B cell (primary cell): ENCODE measurements around the gene MICAL3. TPM values are rescaled to one million over a fixed set of nuclear protein-coding genes. Genes with fewer than 3 reads are reported as not detected.

Experiments
- ATAC-seq: fragments of 200-7000 bp; cut with Tn5 transposase; one replicate; pipeline ENCODE4 v1.10.0; 2021; ENCODE audit warnings: low read depth, mild to moderate bottlenecking, moderate number of reproducible peaks, moderate library complexity
- CTCF ChIA-PET: fragments of 350-600 bp; sonication (Branson Sonifier 250); formaldehyde crosslinking; loops from one replicate; lab custom pipeline; 2021; ENCODE audit warnings: antibody characterized with exemption, inconsistent platforms; lab: Charles Lee
- POLR2A ChIA-PET: fragments of 350-600 bp; sonication (Branson Sonifier 250); formaldehyde crosslinking; loops from one replicate; lab custom pipeline; 2021; ENCODE audit warnings: antibody characterized with exemption; lab: Charles Lee
- DNase-seq: peaks from one replicate; pipeline ENCODE4 v3.0.0; 2013
- H2AFZ ChIP-seq: 2 replicates; pipeline ENCODE4 v1.6.1; 2012; ENCODE audit warnings: mild to moderate bottlenecking, low read depth, low read length; ENCODE audit not compliant: insufficient read depth, poor library complexity, severe bottlenecking
- H3K27ac ChIP-seq, 2 donors: 1 replicate in 1 of 2; 2 replicates in 1 of 2; pipeline ENCODE4 v1.5.1; 2012 to 2013; ENCODE audit warnings: low read length in 2 of 2, mild to moderate bottlenecking in 2 of 2, moderate library complexity in 1 of 2
- H3K27me3 ChIP-seq, 4 experiments: fragments of 200-600 bp in 1 of 4; sonication (generic) in 1 of 4; replicated peaks in 1 of 4; 1 replicate in 2 of 4; 2 replicates in 2 of 4; pipeline versions ENCODE4 v1.6.1 to v1.7.0; 2013 to 2016; ENCODE audit warnings: low read length in 3 of 4, mild to moderate bottlenecking in 2 of 4, mixed read lengths in 1 of 4, moderate library complexity in 1 of 4; ENCODE audit not compliant: insufficient read depth in 4 of 4, control insufficient read depth in 3 of 4; ENCODE audit errors: control extremely low read depth in 1 of 4
- H3K36me3 ChIP-seq, 2 experiments: replicated peaks in 1 of 2; 1 replicate in 1 of 2; 2 replicates in 1 of 2; pipeline versions ENCODE4 v1.6.1 to v1.7.1; 2013; ENCODE audit warnings: low read length in 1 of 2; ENCODE audit not compliant: insufficient read depth in 2 of 2, control insufficient read depth in 1 of 2; ENCODE audit errors: control extremely low read depth in 1 of 2, extremely low read depth in 1 of 2
- H3K4me1 ChIP-seq, 2 donors: fragments of 200-600 bp in 1 of 2; sonication (generic) in 1 of 2; 1 replicate in 1 of 2; 2 replicates in 1 of 2; pipeline versions ENCODE4 v1.5.1 to v1.6.1; 2013 to 2017; ENCODE audit warnings: low read length in 2 of 2; ENCODE audit not compliant: control insufficient read depth in 2 of 2, insufficient read depth in 2 of 2
- H3K4me2 ChIP-seq: replicated peaks from 2 replicates; pipeline ENCODE3; 2012; ENCODE audit warnings: mild to moderate bottlenecking, low read depth, low read length; ENCODE audit not compliant: poor library complexity, severe bottlenecking
- H3K4me3 ChIP-seq, 5 experiments: fragments of 200-600 bp in 1 of 5; sonication (generic) in 1 of 5; 1 replicate in 3 of 5; 2 replicates in 2 of 5; pipeline versions ENCODE4 v1.5.1 to v1.7.0; 2011 to 2016; ENCODE audit warnings: low read length in 4 of 5, mild to moderate bottlenecking in 4 of 5, low read depth in 2 of 5, control low read depth in 1 of 5, moderate library complexity in 1 of 5; ENCODE audit not compliant: insufficient read depth in 1 of 5; ENCODE audit errors: control extremely low read depth in 1 of 5, extremely low read depth in 1 of 5
- H3K79me2 ChIP-seq: fragments of 200-600 bp; sonication (generic); one replicate; pipeline ENCODE4 v1.6.0; 2016; ENCODE audit warnings: low read length; ENCODE audit not compliant: control insufficient read depth, insufficient read depth
- H3K9ac ChIP-seq: fragments of 200-600 bp; sonication (generic); 2 replicates; pipeline ENCODE4 v1.6.1; 2017; ENCODE audit warnings: mild to moderate bottlenecking, low read length, moderate library complexity
- H3K9me3 ChIP-seq, 3 donors: one replicate each; pipeline versions ENCODE4 v1.6.1 to v1.7.1; 2013; ENCODE audit warnings: low read length in 2 of 3; ENCODE audit not compliant: control insufficient read depth in 2 of 3, insufficient read depth in 1 of 3; ENCODE audit errors: control extremely low read depth in 1 of 3
- H4K20me1 ChIP-seq: 2 replicates; pipeline ENCODE4 v1.6.0; 2012; ENCODE audit warnings: mild to moderate bottlenecking, low read length; ENCODE audit not compliant: insufficient read depth, control insufficient read depth, poor library complexity, severe bottlenecking
- H3K27ac Mint-ChIP-seq: one replicate; pipeline ENCODE4 v1.8.0; 2021; ENCODE audit warnings: mixed read lengths
- H3K27me3 Mint-ChIP-seq: one replicate; pipeline ENCODE4 v1.8.0; 2021; ENCODE audit warnings: mixed read lengths
- H3K4me1 Mint-ChIP-seq: one replicate; pipeline ENCODE4 v1.8.0; 2021; ENCODE audit warnings: mixed read lengths
- H3K4me3 Mint-ChIP-seq: one replicate; pipeline ENCODE4 v1.8.0; 2021; ENCODE audit warnings: mixed read lengths
- H3K9me3 Mint-ChIP-seq: one replicate; pipeline ENCODE4 v1.8.0; 2022; ENCODE audit warnings: mixed read lengths; ENCODE audit not compliant: insufficient read depth
- CTCF ChIP-seq: fragments of 200-600 bp; IDR thresholded peaks from one replicate; pipeline ENCODE4 v1.8.0; 2022; ENCODE audit warnings: antibody characterized with exemption, mild to moderate bottlenecking
- EZH2 ChIP-seq: IDR thresholded peaks from 2 replicates; pipeline ENCODE4 v1.6.1; 2012; ENCODE audit warnings: borderline replicate concordance, low read depth, mild to moderate bottlenecking, moderate library complexity, low read length; ENCODE audit not compliant: insufficient read depth, poor library complexity, severe bottlenecking
- WGBS: methylation state at CpG from one replicate; pipeline ENCODE4 v1.1.5; 2013; ENCODE audit warnings: missing lambda C conversion rate; ENCODE audit not compliant: insufficient coverage; 5-methylcytosine and 5-hydroxymethylcytosine counted together
- intact Hi-C: fragments of 100-400 bp; cut with micrococcal nuclease; formaldehyde crosslinking; loops from one replicate; pipeline ENCODE4 v1.10.0; 2022
- polyA plus RNA-seq: library from polyadenylated mRNA; depleted of rRNA; stranded (reverse); fragments of >200 nt; gene quantifications from 2 replicates; pipeline ENCODE4 v1.2.3, GENCODE V29; 2012
- total RNA-seq, 2 donors: library from RNA; stranded (reverse); fragments of 120-200 nt in 1 of 2; gene quantifications; 1 replicate in 1 of 2; 2 replicates in 1 of 2; pipeline versions ENCODE4 v1.2.3 to v1.2.4, GENCODE V29; 2013 to 2022

The MICAL3 gene
- total and polyA plus RNA-seq, 2 donors (not counting 1 experiment from before 2014, with no cell fraction given) = 50.5 to 253 TPM

DNA sequence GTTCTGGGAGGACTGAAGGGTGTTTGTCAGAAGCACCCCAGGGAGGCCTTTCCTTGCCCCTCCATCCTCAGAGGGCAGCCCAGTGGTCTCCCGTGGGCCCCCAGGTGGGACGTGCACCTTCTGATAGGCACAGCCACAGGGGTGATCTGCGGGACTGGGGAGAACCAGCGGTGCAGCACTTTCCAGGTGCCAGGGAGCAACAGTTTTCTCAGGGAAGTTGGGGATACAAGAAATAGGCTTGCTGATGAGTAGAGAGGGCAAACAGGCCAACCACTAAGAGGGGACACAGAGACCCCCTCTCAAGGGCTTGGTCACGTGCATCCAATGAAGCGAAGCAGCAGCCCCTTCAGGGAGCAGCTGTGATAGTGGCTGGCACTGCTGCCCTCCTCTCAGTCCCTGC is 143.0 kb downstream of the MICAL3 start:
- H3K27ac ChIP-seq = no peak overlapping the region
- intact Hi-C loops = no loop called here
- H3K27me3 ChIP-seq = no peaks in the 10 kb centered on the region
- ATAC-seq (no peak), DNase-seq (no peak)
- TF ChIP-seq EZH2 = no peak
- TF ChIP-seq CTCF = no peak
- peaks cover 0 to 90% of the 10 kb centered on the region in 2 experiments for H3K36me3 ChIP-seq
- peaks cover 72% of the 10 kb centered on the region for H3K79me2 ChIP-seq
- CTCF ChIA-PET = no interaction called here
- no peak overlapping the region for H3K4me2 ChIP-seq
- no peaks in the 10 kb centered on the region for H3K4me1 ChIP-seq
- H3K9me3 ChIP-seq = no peaks in the 10 kb centered on the region
- no peak overlapping the region for H3K27ac Mint-ChIP-seq
- H3K4me1 Mint-ChIP-seq = no peaks in the 10 kb centered on the region
- WGBS = 94% methylated on average over 5 of the region's 6 CpGs
- no peak overlapping the region for H2AFZ ChIP-seq
- H3K4me3 ChIP-seq = no peak overlapping the region
- POLR2A ChIA-PET = no interaction called here
- H3K27me3 Mint-ChIP-seq = no peaks in the 10 kb centered on the region
- no peaks in the 10 kb centered on the region for H3K9me3 Mint-ChIP-seq
- H3K9ac ChIP-seq = no peak overlapping the region
- no peak overlapping the region for H3K4me3 Mint-ChIP-seq
- peaks cover 70% of the 10 kb centered on the region for H4K20me1 ChIP-seq

DNA sequence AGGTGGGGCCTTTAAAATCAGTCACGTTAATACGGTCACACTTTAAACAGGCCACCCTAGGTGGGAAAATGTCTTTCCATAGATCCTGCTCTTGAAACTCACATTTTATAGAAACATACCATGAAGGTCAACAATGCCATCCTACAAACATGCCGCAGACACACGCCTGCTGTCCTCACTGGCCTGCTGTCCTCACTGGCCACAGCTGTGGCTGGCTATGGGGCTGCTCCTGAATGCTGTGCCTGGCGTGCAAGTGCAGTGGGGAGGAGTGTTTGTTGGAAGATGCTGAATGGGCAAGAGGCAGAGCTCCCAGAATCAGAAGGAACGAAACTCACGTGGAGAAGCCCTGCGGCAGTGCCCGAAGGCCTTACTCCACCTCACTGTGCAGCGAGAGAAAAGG is 143.9 kb downstream of the MICAL3 start:
- no peak overlapping the region for H3K27ac Mint-ChIP-seq
- Histone ChIP-seq H3K36me3 (peaks cover 0 to 82% of the 10 kb centered on the region in 2 experiments), H4K20me1 (peaks cover 79% of the 10 kb centered on the region), H2AFZ (no peak overlapping the region), H3K27ac (no peak overlapping the region), H3K9me3 (no peaks in the 10 kb centered on the region), H3K79me2 (peaks cover 66% of the 10 kb centered on the region), H3K27me3 (no peaks in the 10 kb centered on the region), H3K9ac (no peak overlapping the region), H3K4me3 (no peak overlapping the region), H3K4me2 (no peak overlapping the region), H3K4me1 (no peaks in the 10 kb centered on the region)
- no peak for TF ChIP-seq EZH2
- no peak for TF ChIP-seq CTCF
- no peaks in the 10 kb centered on the region for H3K27me3 Mint-ChIP-seq
- 88% methylated on average over 9 of the region's 10 CpGs for WGBS
- ATAC-seq (no peak), DNase-seq (no peak)
- intact Hi-C loops = no loop called here
- ChIA-PET POLR2A (no interaction called here), CTCF (no interaction called here)
- H3K9me3 Mint-ChIP-seq = no peaks in the 10 kb centered on the region
- no peak overlapping the region for H3K4me3 Mint-ChIP-seq
- no peaks in the 10 kb centered on the region for H3K4me1 Mint-ChIP-seq
